Breast epithelium (tissue), 3 donors: Measurements from ENCODE around the gene STARD7.
A peak's percentile ranks its signal among the peaks of the same experiment; 100 is the strongest.

Experiments
- CTCF ChIP-seq, 3 donors: fragments of 450-650 bp; IDR thresholded peaks; one replicate each; pipeline ENCODE4 v1.5.1; 2016 to 2017; ENCODE audit warnings: antibody characterized with exemption in 3 of 3, mild to moderate bottlenecking in 3 of 3, moderate library complexity in 3 of 3
- POLR2A ChIP-seq: fragments of 450-650 bp; IDR thresholded peaks from one replicate; pipeline ENCODE4 v1.6.1; 2016; ENCODE audit warnings: antibody characterized with exemption, mild to moderate bottlenecking, moderate library complexity
- POLR2AphosphoS5 ChIP-seq, 3 donors: sonication (generic); formaldehyde crosslinking; IDR thresholded peaks; one replicate each; pipeline ENCODE4 v1.6.1; 2017; ENCODE audit warnings: antibody characterized with exemption in 3 of 3

GRCh38 chr2:96143848-96144480 is 64.7 kb downstream of the STARD7 start:
- TF ChIP-seq CTCF (IDR thresholded peaks at IDR 0.05) (peak in 2 of 3 donors; percentile 24 to 35), POLR2A (no peak), POLR2AphosphoS5 (IDR thresholded peaks at IDR 0.05) (no peak)
